GM12891 (cell line): ENCODE results near the gene PROM1.

Experiments used
- POLR2A ChIP-seq: IDR thresholded peaks from 2 replicates; pipeline ENCODE4 v1.6.1; 2011; ENCODE audit warnings: low read depth, low read length, control low read depth
- POLR2AphosphoS5 ChIP-seq: IDR thresholded peaks from 2 replicates; pipeline ENCODE4 v1.6.1; 2011; ENCODE audit warnings: low read depth, low read length, control low read depth
- POU2F2 ChIP-seq: IDR thresholded peaks from 2 replicates; pipeline ENCODE4 v1.6.1; 2011; ENCODE audit warnings: low read depth, mild to moderate bottlenecking, control low read depth, low read length, moderate library complexity
- SPI1 ChIP-seq: IDR thresholded peaks from 2 replicates; pipeline ENCODE4 v1.6.1; 2011; ENCODE audit warnings: low read depth, low read length, control low read depth
- TAF1 ChIP-seq: IDR thresholded peaks from 2 replicates; pipeline ENCODE4 v1.6.1; 2011; ENCODE audit warnings: low read depth, low read length, control low read depth

- TF ChIP-seq POLR2AphosphoS5 (no peak), POLR2A (no peak), TAF1 (no peak), SPI1 (no peak), POU2F2 (no peak)
These were observed 96.9 kb downstream of the PROM1 start for GRCh38 chr4:15986907-15987306.
